Transverse colon (tissue), 4 donors: ENCODE measurements around the gene WNT7A. TPM values are rescaled to one million over a fixed set of nuclear protein-coding genes. Genes with fewer than 3 reads are reported as not detected.
A peak's percentile ranks its signal among the peaks of the same experiment; 100 is the strongest.

ENCODE experiments used
- DNase-seq: peaks from one replicate; pipeline ENCODE4 v3.0.0-alpha.2; 2019
- H3K27ac ChIP-seq, 4 donors: fragments of 200-600 bp; sonication (generic); 2 replicates each; pipeline ENCODE4 v1.5.1; 2016 to 2018; ENCODE audit warnings: inconsistent platforms in 4 of 4
- H3K27me3 ChIP-seq: fragments of 200-600 bp; sonication (generic); 2 replicates; pipeline ENCODE4 v1.5.1; 2017; ENCODE audit warnings: inconsistent platforms
- H3K36me3 ChIP-seq, 4 donors: fragments of 200-600 bp; sonication (generic); 2 replicates each; pipeline ENCODE4 v1.5.1; 2017 to 2019; ENCODE audit warnings: inconsistent platforms in 4 of 4
- H3K4me1 ChIP-seq, 4 donors: fragments of 200-600 bp; sonication (generic); 2 replicates each; pipeline ENCODE4 v1.5.1; 2017 to 2020; ENCODE audit warnings: inconsistent platforms in 4 of 4
- H3K4me3 ChIP-seq, 4 donors: fragments of 200-600 bp; sonication (generic); 1 replicate in 1 of 4; 2 replicates in 3 of 4; pipeline versions ENCODE4 v1.5.1 to v1.6.1; 2017 to 2019; ENCODE audit warnings: inconsistent platforms in 4 of 4
- H3K9me3 ChIP-seq, 2 donors: fragments of 200-600 bp; sonication (generic); 2 replicates each; pipeline ENCODE4 v1.5.1; 2017 to 2019; ENCODE audit warnings: inconsistent platforms in 2 of 2
- EP300 ChIP-seq: sonication (generic); formaldehyde crosslinking; IDR thresholded peaks from one replicate; pipeline ENCODE4 v1.6.1; 2017; ENCODE audit warnings: antibody characterized with exemption, low read depth
- POLR2A ChIP-seq: fragments of 450-650 bp; IDR thresholded peaks from one replicate; pipeline ENCODE4 v1.6.1; 2016; ENCODE audit warnings: antibody characterized with exemption, mild to moderate bottlenecking, moderate library complexity
- POLR2AphosphoS5 ChIP-seq, 3 donors: sonication (generic); formaldehyde crosslinking; IDR thresholded peaks; one replicate each; pipeline ENCODE4 v1.6.1; 2016; ENCODE audit warnings: antibody characterized with exemption in 3 of 3
- WGBS, 2 donors: methylation state at CpG; one replicate each; pipeline ENCODE4 v1.1.5; 2018; ENCODE audit warnings: low coverage in 1 of 2; 5-methylcytosine and 5-hydroxymethylcytosine counted together
- in situ Hi-C, 4 donors: fragments of 200-750 bp; cut with MboI; loops; one replicate each; pipeline versions ENCODE4 v1.15.0 to v1.15.1; 2017; ENCODE audit warnings: low sequenced_read_pairs in 3 of 4, low pct_ligation_motif_present in 1 of 4, low pct_unique_long_range_greater_than_20kb in 1 of 4
- intact Hi-C: fragments of 100-400 bp; cut with DNase I; formaldehyde crosslinking; loops from one replicate; pipeline ENCODE4 v1.15.1; 2023; ENCODE audit warnings: low total_unique reads
- total RNA-seq, 4 donors: library from RNA; depleted of rRNA; stranded (reverse); fragments of >200 nt; gene quantifications; one replicate each; pipeline ENCODE4 v1.1.0, GENCODE V29; 2016
- TF ChIP-seq, protein P1 (sequence below), 5 experiments: fragments of 200-600 bp in 3 of 5; fragments of 450-650 bp in 2 of 5; sonication (generic) in 3 of 5; IDR thresholded peaks; 1 replicate in 2 of 5; 2 replicates in 3 of 5; pipeline ENCODE4 v1.5.1; 2016 to 2017; ENCODE audit warnings: antibody characterized with exemption in 5 of 5, inconsistent platforms in 3 of 5, mild to moderate bottlenecking in 2 of 5, moderate library complexity in 1 of 5

The WNT7A gene
- total RNA-seq, 4 donors from 2014 or later: not detected

DNA sequence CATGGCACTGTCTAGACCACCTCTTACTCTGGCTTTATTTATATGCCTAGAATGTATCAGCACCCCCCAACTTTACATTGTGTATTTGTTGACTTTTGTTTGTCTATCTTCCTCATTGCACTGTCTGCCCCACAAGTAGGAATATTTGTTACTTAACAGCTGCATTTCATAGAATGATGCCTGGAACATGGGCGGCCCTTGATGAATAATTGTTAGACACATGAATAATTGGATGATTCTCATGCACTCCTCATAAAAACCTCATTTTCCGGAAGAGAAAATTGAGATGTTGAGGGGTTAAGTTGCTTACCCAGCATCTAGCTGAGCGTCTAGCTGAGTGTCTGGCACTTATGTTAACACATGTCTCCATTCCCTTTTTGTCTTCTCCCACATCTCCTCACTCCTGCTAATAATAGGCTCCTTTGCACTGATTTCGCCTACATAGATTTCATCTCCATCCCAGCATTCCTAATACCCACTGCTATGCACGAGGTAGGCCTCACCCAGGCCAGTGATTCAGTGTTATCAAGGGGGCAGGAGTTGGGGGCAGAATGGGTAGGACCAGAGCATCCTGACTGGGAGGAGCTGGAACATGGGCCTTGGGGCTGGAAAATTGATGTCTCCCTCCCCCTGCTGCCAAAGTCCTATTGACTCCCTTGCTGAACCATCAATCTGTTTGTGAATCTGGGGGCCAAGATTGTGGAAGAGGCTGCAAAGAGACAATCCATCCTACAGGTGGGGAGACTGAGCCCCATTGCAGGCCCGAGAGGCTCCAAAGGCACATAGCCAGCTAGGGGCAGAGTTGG, 7.8 kb upstream of the WNT7A start:
- WGBS, 2 donors: 69 to 75% methylated on average over 5 to 6 of the region's 6 CpGs
- H3K9me3 ChIP-seq: no peaks in the 10 kb centered on the region
- intact Hi-C loops (no loop called here), in situ Hi-C loops (loop anchor here in 2 of 4 donors (10.0 to 25.0 kb wide), 4 partner anchors 225 to 575 kb away; no protein-coding TSS in a partner anchor)
- DNase-seq: no peak
- H3K27ac ChIP-seq: no peak overlapping the region
- H3K36me3 ChIP-seq: no peaks in the 10 kb centered on the region
- TF ChIP-seq, protein P1, sequence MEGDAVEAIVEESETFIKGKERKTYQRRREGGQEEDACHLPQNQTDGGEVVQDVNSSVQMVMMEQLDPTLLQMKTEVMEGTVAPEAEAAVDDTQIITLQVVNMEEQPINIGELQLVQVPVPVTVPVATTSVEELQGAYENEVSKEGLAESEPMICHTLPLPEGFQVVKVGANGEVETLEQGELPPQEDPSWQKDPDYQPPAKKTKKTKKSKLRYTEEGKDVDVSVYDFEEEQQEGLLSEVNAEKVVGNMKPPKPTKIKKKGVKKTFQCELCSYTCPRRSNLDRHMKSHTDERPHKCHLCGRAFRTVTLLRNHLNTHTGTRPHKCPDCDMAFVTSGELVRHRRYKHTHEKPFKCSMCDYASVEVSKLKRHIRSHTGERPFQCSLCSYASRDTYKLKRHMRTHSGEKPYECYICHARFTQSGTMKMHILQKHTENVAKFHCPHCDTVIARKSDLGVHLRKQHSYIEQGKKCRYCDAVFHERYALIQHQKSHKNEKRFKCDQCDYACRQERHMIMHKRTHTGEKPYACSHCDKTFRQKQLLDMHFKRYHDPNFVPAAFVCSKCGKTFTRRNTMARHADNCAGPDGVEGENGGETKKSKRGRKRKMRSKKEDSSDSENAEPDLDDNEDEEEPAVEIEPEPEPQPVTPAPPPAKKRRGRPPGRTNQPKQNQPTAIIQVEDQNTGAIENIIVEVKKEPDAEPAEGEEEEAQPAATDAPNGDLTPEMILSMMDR (IDR thresholded peaks at IDR 0.05): no peak
- no peak for TF ChIP-seq POLR2AphosphoS5 (IDR thresholded peaks at IDR 0.05)
- no peaks in the 10 kb centered on the region for H3K4me1 ChIP-seq
- H3K4me3 ChIP-seq: no peak overlapping the region
- H3K27me3 ChIP-seq: peaks cover 10% of the 10 kb centered on the region

DNA sequence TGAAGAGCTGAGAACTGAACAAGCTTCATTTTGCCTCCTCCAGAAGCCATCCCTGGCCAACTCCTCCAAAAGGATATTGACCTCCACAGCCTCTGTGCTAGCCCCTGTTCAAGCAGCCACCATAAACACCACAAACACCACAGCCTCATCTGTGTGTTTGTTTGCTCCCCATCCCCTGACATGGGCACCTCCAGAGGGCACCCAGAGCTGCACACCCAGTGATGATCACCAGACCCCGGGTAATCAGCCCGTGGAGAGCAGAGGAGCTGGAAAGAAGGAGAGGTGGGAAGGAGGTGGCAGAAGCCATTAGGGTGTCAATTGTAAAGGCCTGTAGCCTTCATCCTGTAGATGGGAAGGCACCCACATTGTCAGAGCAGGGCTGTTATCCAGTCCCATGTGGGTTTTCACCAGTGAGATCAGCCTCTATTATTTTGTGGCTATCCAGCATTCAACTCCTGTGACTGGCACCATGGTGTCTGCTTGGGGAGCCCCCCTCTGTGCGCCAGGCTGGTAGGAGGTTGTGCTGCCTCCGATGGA, 6.8 kb upstream of the WNT7A start:
- intact Hi-C loops (no loop called here), in situ Hi-C loops (loop anchor here in 2 of 4 donors (10.0 to 25.0 kb wide), 4 partner anchors 224 to 576 kb away; no protein-coding TSS in a partner anchor)
- TF ChIP-seq EP300: no peak
- no peak for TF ChIP-seq POLR2A
- TF ChIP-seq, protein P1 (IDR thresholded peaks at IDR 0.05): no peak
- TF ChIP-seq POLR2AphosphoS5 (IDR thresholded peaks at IDR 0.05): no peak
- Histone ChIP-seq H3K27me3 (peaks cover 20% of the 10 kb centered on the region), H3K4me1 (no peaks in the 10 kb centered on the region), H3K4me3 (no peak overlapping the region), H3K27ac (no peak overlapping the region), H3K36me3 (no peaks in the 10 kb centered on the region), H3K9me3 (no peaks in the 10 kb centered on the region)
- WGBS, 2 donors: 93% methylated on average over 4 of the region's 4 CpGs; no CpG with 5 or more reads in 1 of the 2 donors
- no peak for DNase-seq

DNA sequence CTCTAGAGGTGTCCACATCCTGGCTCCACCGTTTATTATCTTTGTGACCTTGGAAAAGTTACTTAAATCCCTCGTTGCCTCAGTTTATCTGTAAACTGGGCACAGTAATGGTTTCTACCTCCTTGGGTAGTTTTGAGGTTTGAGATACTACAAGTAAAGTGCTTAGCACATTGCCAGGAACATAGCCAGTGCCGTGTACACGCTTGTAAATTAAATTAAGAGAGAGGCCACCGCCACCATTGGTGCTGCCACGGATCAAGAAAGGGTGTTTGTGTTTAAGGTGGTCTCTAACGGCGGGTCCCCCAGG, 5.8 kb upstream of the WNT7A start:
- peaks cover 31% of the 10 kb centered on the region for H3K27me3 ChIP-seq
- WGBS, 2 donors: 17 to 32% methylated on average over 1 to 8 of the region's 8 CpGs
- no peaks in the 10 kb centered on the region for H3K9me3 ChIP-seq
- no peaks in the 10 kb centered on the region for H3K36me3 ChIP-seq
- in situ Hi-C loops (loop anchor here in 2 of 4 donors (10.0 to 25.0 kb wide), 4 partner anchors 223 to 577 kb away; no protein-coding TSS in a partner anchor), intact Hi-C loops (no loop called here)
- DNase-seq: no peak
- peaks cover 0 to under 1% (median 0%) of the 10 kb centered on the region in 4 donors for H3K4me1 ChIP-seq
- no peak for TF ChIP-seq POLR2AphosphoS5 (IDR thresholded peaks at IDR 0.05)
- TF ChIP-seq EP300: no peak
- TF ChIP-seq POLR2A: no peak
- TF ChIP-seq, protein P1 (IDR thresholded peaks at IDR 0.05): no peak
- H3K27ac ChIP-seq: no peak overlapping the region
- H3K4me3 ChIP-seq: no peak overlapping the region

DNA sequence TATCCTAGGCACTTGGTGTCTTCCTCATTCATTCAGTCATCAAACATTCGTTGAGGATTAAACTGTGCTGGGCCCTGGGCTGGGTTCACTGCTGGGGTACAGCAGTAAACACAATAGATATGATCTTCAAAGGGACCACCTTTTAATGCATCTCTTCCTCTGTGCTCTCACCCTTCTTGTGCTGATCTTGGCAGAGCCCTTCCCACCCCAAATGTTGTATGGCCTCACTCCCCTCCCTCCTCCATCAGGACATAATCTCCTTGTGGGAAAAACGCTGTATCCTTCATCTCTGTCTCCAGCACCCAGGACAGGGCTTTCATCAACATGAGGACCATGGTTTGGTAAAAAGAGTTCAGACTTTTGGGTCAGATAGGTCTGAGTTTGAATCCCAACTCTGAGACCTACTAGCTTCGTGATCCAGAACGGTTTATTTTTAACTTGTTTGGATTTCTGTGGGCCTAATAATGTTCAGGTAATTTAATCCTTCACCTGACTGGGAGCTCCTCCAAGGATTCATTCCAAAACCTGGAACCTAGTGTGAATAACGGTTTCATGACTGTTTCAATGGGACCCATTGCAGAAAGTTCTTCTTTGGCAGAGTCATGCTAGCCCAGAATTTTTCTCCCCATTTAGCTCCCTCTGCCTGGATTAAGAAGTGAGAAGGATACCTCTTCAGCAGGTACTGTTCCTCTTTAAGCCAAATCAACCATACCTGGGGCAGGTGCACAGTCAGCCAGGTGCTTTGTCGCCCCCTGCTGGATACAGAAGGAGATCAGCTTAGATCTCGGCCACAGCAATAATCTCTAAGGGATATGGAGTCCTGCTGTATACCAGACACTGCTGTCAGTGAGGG, 5.2 kb upstream of the WNT7A start:
- intact Hi-C loops: no loop called here
- in situ Hi-C loops: loop anchor here in 2 of 4 donors (10.0 to 25.0 kb wide), 4 partner anchors 223 to 577 kb away; no protein-coding TSS in a partner anchor

More for the DNA sequence above, 5.2 kb upstream of the WNT7A start:
- H3K27me3 ChIP-seq: peaks cover 36% of the 10 kb centered on the region
- DNase-seq: peak; percentile 54
- no peak overlapping the region for H3K27ac ChIP-seq
- peaks cover 0 to 7% (median 5%) of the 10 kb centered on the region in 4 donors for H3K4me1 ChIP-seq
- WGBS, 2 donors: 0 to 29% methylated on average over 2 to 7 of the region's 7 CpGs
- TF ChIP-seq POLR2A: no peak
- TF ChIP-seq, protein P1 (IDR thresholded peaks at IDR 0.05): peak; percentile 40 to 72 (median 64)
- H3K4me3 ChIP-seq: no peak overlapping the region
- H3K36me3 ChIP-seq: no peaks in the 10 kb centered on the region
- H3K9me3 ChIP-seq: no peaks in the 10 kb centered on the region
